GM21529 (cell line): ENCODE measurements around the gene TLNRD1.
"Not testable (repeated sequence)": the region's sequence is repeated elsewhere in the genome, so short reads cannot be mapped to it uniquely, and the experiment has no call there.

ENCODE experiments used
- ATAC-seq: cut with Tn5 transposase; IDR thresholded peaks from one replicate; pipeline ENCODE4 v1.9.1; 2021; ENCODE audit not compliant: unreplicated experiment

TLNRD1 gene

GRCh38 chr15:81000624-81001151, at the start of gene TLNRD1:
TSS of gene TLNRD1 (plus strand) at chr15:81000923. CDS start at chr15:81002272, 1,349 bp downstream.
- peak; percentile 60 for ATAC-seq

DNA sequence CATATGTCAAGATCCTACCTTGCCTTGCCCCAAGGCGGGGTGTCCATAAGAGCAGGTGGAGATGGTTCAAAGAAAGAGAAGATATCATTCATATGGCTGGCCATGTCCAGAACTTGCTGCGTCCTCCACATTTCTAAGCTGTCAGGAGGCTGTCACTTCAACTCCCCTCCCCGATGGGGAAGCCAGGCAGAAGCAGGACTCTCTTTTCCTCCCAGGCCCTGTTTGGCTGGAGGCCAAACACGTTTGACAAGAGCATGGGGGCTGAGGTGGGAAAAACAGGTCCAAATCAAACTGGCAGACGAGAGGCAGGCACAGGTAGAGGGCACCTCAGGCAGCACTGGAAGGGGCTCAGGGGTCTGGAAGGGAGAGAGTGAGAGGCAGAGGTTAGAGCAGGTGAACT, 48.8 kb upstream of the TLNRD1 start:
- no peak for ATAC-seq

GRCh38 chr15:80953001-80953952, 47.4 kb upstream of the TLNRD1 start:
- no peak for ATAC-seq

DNA sequence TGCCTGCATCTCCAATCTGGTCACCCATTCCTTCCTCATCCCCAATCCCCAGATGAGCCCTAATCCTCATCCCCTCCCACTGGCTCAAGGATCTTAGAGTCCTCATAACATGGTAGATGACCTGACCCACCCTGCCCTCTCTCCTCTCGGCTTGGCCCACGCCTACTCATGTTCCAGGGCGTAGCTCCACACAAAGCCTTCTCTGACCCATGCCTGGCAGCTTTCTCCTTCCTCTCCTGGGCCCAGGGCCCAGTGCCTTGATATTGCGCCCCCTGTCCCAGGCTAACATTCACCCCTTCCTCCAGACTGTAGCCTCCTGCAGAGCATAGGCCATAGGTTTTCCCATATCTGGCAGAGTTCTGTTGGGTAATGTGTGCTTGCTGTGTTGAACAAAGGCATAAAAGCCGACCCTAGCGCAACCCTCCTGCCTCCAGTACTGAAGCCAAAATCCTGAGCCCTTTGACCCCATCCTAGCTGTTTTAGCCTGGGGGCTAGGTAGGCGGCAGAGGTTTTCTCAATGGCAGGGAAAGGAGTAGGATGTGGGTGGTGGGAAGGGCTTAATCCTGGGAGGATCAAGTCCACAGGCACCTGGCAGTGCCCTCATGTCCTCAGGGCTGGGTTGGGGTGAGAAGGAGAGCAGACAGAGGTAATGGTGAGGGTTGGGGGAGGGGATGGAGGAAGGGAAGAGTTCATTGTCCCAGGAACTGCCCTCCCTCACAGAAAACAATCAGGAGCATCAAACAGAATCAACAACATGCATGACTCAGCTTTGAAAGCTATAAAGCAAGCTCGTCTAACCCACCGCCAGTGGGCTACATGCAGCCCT, 46.6 kb upstream of the TLNRD1 start:
- ATAC-seq = no peak

- ATAC-seq = not testable (repeated sequence)
Observed at GRCh38 chr15:80955571-80956452, 44.9 kb upstream of the TLNRD1 start.

DNA sequence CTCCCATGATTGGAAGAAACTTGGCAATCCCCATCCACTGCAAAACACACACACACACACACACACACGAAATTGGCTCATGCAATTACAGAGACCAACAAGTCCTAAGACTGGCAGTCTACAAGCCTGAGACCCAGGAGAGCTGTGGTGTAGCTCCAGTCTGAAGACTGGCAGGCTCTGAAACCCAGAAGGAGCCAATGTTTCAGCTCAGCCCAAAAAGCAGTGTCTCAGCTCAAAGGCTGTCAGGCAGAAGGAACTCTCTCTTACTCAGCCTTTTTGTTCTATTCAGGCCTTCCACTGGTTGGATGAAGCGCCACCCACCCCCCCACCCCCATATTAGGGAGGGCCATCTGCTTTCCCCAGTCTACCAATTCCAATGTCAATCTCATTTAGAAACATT, 43.2 kb upstream of the TLNRD1 start:
- no peak for ATAC-seq

- no peak for ATAC-seq
Observed at GRCh38 chr15:80957976-80958375, 42.7 kb upstream of the TLNRD1 start.

GRCh38 chr15:80958818-80959495, 41.8 kb upstream of the TLNRD1 start:
- no peak for ATAC-seq

DNA sequence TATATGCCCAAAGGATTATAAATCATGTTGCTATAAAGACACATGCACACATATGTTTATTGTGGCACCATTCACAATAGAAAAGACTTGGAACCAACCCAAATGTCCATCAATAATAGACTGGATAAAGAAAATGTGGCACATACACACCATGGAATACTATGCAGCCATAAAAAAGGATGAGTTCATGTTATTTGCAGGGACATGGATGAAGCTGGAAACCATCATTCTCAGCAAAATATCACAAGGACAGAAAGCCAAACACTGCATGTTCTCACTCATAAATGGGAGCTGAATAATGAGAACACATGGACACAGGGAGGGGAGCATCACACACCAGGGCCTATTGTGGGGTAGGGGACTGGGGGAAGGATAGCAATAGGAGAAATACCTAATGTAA, 35.3 kb upstream of the TLNRD1 start:
- ATAC-seq = not testable (repeated sequence)

DNA sequence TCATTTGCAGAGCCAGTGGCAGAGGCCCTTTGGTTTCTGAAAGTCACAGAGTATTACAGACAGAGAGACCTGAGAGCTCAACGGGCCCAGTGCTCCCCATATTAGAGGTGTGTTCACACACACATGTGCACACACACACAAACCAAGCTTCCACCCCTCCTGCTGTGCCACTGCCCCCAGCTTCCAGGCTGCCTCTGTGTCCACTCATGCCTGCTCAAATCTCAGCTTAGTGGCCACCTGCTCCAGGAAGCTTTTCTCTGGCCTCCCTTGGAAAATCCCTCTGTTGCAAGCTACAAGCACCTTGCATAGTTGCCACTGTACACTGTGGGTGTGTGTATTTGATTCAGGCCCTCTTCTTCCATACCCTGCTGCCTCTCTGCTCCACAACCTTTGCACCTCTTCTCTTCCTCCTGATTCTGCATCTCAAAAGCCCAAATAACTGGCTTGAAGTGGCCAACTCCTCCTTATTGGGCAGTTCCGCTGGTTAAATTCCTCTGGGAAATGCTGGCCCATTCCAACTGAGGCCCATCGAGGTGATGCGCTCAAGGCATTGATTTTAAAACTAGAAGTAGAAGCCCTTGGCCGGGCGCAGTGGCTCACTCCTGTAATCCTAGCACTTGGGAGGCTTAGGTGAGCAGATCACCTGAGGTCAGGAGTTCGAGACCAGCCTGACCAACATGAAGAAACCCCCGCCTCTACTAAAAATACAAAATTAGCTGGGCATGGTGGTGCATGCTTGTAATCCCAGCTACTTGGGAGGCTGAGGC, 34.1 kb upstream of the TLNRD1 start:
- no peak for ATAC-seq

GRCh38 chr15:80967451-80967850, 33.3 kb upstream of the TLNRD1 start:
- no peak for ATAC-seq

DNA sequence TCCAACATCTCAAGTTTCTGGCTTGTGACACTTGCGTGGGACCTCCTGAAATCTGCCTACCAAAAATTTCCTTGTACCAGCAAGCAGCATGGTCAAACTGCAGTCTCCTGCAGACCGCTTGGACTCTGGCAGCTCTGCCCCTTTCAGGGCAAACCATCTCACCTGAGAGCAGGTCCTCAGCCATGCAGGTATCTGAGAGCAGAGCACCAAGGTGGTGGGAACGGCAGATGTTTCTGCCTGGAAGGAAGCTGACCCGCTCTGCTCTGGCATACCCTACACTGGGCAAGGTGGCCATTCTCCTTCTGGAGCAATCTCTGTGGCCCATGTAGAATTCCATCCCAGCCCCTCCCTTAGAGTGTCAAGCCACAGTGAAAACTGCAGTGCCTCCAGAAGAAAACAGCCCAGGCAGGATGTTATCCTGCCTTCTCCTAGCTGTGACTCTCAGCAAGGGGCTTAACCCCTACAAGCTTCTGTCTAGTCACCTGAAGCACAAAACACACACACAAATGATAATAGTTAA, 32.7 kb upstream of the TLNRD1 start:
- no peak for ATAC-seq

GRCh38 chr15:80969316-80969715, 31.4 kb upstream of the TLNRD1 start:
- no peak for ATAC-seq

GRCh38 chr15:80970018-80970657, 30.6 kb upstream of the TLNRD1 start:
- peak; percentile 56 for ATAC-seq

DNA sequence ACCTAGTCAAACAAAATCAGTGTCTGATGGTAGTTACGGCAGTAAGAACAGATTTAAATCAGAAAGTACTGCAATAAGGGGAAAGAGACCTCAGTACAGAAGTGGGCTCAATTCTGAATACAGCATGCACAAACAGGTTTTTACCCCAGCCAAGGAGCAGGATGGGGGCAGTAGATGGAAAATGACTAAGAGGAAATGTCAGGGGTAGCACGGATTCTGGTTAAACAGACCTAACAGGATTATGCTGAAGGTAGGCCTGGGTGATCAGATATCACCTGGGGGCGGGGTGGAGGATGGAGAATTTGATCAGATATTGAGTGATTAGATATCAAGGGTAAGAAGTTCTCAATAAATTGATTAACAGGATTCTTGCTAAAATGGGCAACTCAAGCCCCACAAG, 30.1 kb upstream of the TLNRD1 start:
- no peak for ATAC-seq

GRCh38 chr15:80971143-80971542, 29.6 kb upstream of the TLNRD1 start:
- no peak for ATAC-seq

DNA sequence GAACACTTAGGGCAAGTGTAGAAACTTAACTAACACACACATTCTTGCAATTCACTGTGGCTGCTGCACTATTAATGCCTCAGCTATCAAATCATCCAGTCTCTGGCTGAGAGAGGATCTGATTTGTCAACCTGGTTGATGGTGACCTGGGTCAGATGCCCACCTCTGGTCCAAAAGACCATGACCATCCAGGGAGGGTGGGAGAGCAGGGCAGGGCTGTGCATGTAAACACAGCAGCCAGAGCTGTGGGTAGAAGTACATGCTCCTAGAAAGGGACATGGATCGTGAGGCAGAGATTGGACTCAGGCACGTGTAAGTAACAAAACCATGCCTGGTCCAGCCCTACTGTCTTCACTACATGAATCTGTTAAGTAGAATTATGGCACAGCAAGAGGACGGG, 28.4 kb upstream of the TLNRD1 start:
- no peak for ATAC-seq

DNA sequence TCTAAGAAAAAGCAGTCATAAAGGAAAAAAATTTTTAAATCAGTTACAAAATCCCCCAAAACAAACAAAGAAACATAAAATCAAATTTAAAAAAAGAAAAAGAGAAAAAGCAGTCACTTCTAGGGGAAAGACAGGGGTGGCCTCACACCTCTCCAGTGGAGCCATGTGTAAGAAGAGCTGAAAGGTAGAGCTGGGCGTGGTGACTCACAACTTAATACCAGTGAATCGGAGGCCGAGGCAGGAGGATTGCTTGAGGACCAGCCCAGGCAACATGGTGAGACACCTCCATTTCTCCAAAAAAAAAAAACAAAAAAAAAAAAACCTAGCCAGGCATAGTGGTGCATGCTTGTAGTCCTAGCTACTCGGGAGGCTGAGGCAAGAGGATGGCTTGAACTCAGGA, 25.8 kb upstream of the TLNRD1 start:
- no peak for ATAC-seq

DNA sequence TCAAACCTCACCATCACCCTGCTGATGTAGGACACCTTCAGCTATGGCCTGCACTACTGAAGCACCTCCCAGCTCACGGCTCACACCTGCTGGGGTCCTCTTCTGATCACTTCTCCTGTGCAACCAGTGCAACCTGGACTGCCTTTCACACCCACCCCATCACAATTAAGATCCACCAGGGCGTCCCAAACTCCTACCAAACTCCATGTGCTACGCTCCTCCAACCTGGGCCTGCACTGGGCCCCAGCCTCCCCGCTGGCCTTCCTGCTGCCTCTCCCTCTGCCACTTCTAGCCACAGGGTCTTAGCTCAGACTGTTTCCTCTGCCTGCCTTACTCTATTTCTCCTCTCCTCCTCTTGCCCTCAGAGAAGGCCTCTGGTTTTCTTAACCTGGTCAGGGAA, 23.9 kb upstream of the TLNRD1 start:
- no peak for ATAC-seq
